IMR-90 (cell line): ENCODE measurements around the gene EXOC6B. TPM values are rescaled to one million over a fixed set of nuclear protein-coding genes. Genes with fewer than 3 reads are reported as not detected.

Experiments
- ATAC-seq: fragments of 200-7000 bp; cut with Tn5 transposase; 2 replicates; pipeline ENCODE4 v1.9.1; 2020; ENCODE audit warnings: low read depth, mild to moderate bottlenecking, moderate library complexity
- BruUV-seq: library from RNA; stranded (reverse); fragments of 400-500 nt; replicated peaks from 2 replicates; lab custom pipeline; 2021; lab: Mats Ljungman, UMichigan
- CTCF ChIA-PET: fragments of 300-600 bp; formaldehyde crosslinking; extraction: SDS; loops from one replicate; lab custom pipeline; 2021; ENCODE audit warnings: antibody characterized with exemption; lab: Yijun Ruan, JAX
- POLR2A ChIA-PET: fragments of 300-600 bp; sonication (Branson Sonifier 250); formaldehyde crosslinking; loops from one replicate; lab custom pipeline; 2022; ENCODE audit warnings: antibody characterized with exemption; ENCODE audit not compliant: unreplicated experiment; lab: Charles Lee
- DNase-seq: peaks from one replicate; pipeline ENCODE4 v3.0.0; 2013
- H2AFZ ChIP-seq: replicated peaks from 2 replicates; pipeline ENCODE3; 2013; ENCODE audit warnings: low read length, mild to moderate bottlenecking; ENCODE audit not compliant: poor library complexity
- H2AK5ac ChIP-seq: 2 replicates; pipeline ENCODE4 v1.6.1; 2013; ENCODE audit warnings: low read depth, low read length, inconsistent platforms
- H2AK9ac ChIP-seq: replicated peaks from 2 replicates; pipeline ENCODE3; 2013; ENCODE audit warnings: mild to moderate bottlenecking, low read depth, low read length, moderate library complexity; ENCODE audit not compliant: poor library complexity
- H2BK120ac ChIP-seq: 2 replicates; pipeline ENCODE4 v1.6.1; 2013; ENCODE audit warnings: low read depth, low read length, inconsistent platforms
- H2BK15ac ChIP-seq: 3 replicates; pipeline ENCODE4 v1.6.1; 2013; ENCODE audit warnings: low read depth, low read length, inconsistent platforms
- H2BK20ac ChIP-seq: 2 replicates; pipeline ENCODE4 v1.6.1; 2013; ENCODE audit warnings: low read depth, mild to moderate bottlenecking, inconsistent platforms, low read length, moderate library complexity
- H2BK5ac ChIP-seq: 2 replicates; pipeline ENCODE4 v1.6.1; 2013; ENCODE audit warnings: mild to moderate bottlenecking, low read depth, low read length, inconsistent platforms; ENCODE audit not compliant: poor library complexity, severe bottlenecking
- H3K14ac ChIP-seq: replicated peaks from 2 replicates; pipeline ENCODE4 v1.6.1; 2013; ENCODE audit warnings: low read depth, low read length, inconsistent platforms
- H3K18ac ChIP-seq: 2 replicates; pipeline ENCODE4 v1.6.1; 2013; ENCODE audit warnings: low read depth, low read length, control low read depth
- H3K23ac ChIP-seq: 2 replicates; pipeline ENCODE4 v1.6.1; 2013; ENCODE audit warnings: low read depth, low read length, inconsistent platforms
- H3K27ac ChIP-seq: 2 replicates; pipeline ENCODE4 v1.5.1; 2013; ENCODE audit warnings: mild to moderate bottlenecking, control low read depth, low read length; ENCODE audit not compliant: insufficient read depth
- H3K27me3 ChIP-seq: 2 replicates; pipeline ENCODE4 v1.6.1; 2013; ENCODE audit warnings: low read length; ENCODE audit not compliant: control insufficient read depth, insufficient read depth
- H3K36me3 ChIP-seq: 2 replicates; pipeline ENCODE4 v1.6.1; 2013; ENCODE audit warnings: low read length, mixed read lengths; ENCODE audit not compliant: control insufficient read depth, insufficient read depth
- H3K4ac ChIP-seq: 2 replicates; pipeline ENCODE4 v1.6.1; 2013; ENCODE audit warnings: low read depth, low read length, inconsistent platforms
- H3K4me1 ChIP-seq: 2 replicates; pipeline ENCODE4 v1.6.1; 2013; ENCODE audit warnings: low read length, mixed read lengths; ENCODE audit not compliant: control insufficient read depth, insufficient read depth
- H3K4me2 ChIP-seq: 2 replicates; pipeline ENCODE4 v1.6.1; 2013; ENCODE audit warnings: low read depth, mild to moderate bottlenecking, control low read depth, low read length, moderate library complexity
- H3K4me3 ChIP-seq: 2 replicates; pipeline ENCODE4 v1.5.1; 2013; ENCODE audit warnings: low read depth, mild to moderate bottlenecking, control low read depth, low read length, moderate library complexity; ENCODE audit not compliant: insufficient read depth
- H3K56ac ChIP-seq: 2 replicates; pipeline ENCODE4 v1.6.1; 2013; ENCODE audit warnings: low read length, inconsistent platforms; ENCODE audit not compliant: insufficient read depth; ENCODE audit errors: extremely low read depth
- H3K79me1 ChIP-seq, 2 experiments: 2 replicates each; pipeline ENCODE4 v1.6.1; 2013; ENCODE audit warnings: low read length in 2 of 2, inconsistent platforms in 1 of 2, low read depth in 1 of 2
- H3K9ac ChIP-seq: 2 replicates; pipeline ENCODE4 v1.6.1; 2013; ENCODE audit warnings: low read depth, low read length, control low read depth
- H3K9me1 ChIP-seq: 2 replicates; pipeline ENCODE4 v1.6.1; 2013; ENCODE audit warnings: low read length, inconsistent platforms; ENCODE audit not compliant: insufficient read depth
- H3K9me3 ChIP-seq: 2 replicates; pipeline ENCODE4 v1.6.1; 2013; ENCODE audit warnings: low read length; ENCODE audit not compliant: control insufficient read depth, insufficient read depth
- H4K20me1 ChIP-seq: 2 replicates; pipeline ENCODE4 v1.6.1; 2013; ENCODE audit warnings: low read length, inconsistent platforms; ENCODE audit not compliant: insufficient read depth
- H4K5ac ChIP-seq: 2 replicates; pipeline ENCODE4 v1.6.1; 2013; ENCODE audit warnings: mild to moderate bottlenecking, low read depth, low read length, control low read depth
- H4K8ac ChIP-seq, 2 experiments: 2 replicates each; pipeline ENCODE4 v1.6.1; 2013; ENCODE audit warnings: low read depth in 2 of 2, low read length in 2 of 2, control low read depth in 1 of 2, inconsistent platforms in 1 of 2
- H4K91ac ChIP-seq: 2 replicates; pipeline ENCODE4 v1.6.1; 2013; ENCODE audit warnings: low read depth, low read length, inconsistent platforms; ENCODE audit not compliant: insufficient read depth
- CHD1 ChIP-seq: IDR thresholded peaks from 2 replicates; pipeline ENCODE4 v1.6.1; 2012; ENCODE audit warnings: low read depth, low read length, improper control_type of control experiment
- CTCF ChIP-seq: conservative IDR thresholded peaks from 2 replicates; pipeline ENCODE4 v1.5.1; 2012; ENCODE audit warnings: mild to moderate bottlenecking, low read depth, low read length, improper control_type of control experiment
- ELK1 ChIP-seq: fragments of 150-350 bp; IDR thresholded peaks from 2 replicates; pipeline ENCODE4 v1.6.1; 2016; ENCODE audit warnings: low read depth, mild to moderate bottlenecking, low read length, moderate library complexity, borderline replicate concordance
- MAFK ChIP-seq: IDR thresholded peaks from 2 replicates; pipeline ENCODE4 v1.6.1; 2012; ENCODE audit warnings: low read depth, low read length, improper control_type of control experiment
- MAZ ChIP-seq: IDR thresholded peaks from 2 replicates; pipeline ENCODE4 v1.6.1; 2012; ENCODE audit warnings: low read depth, mild to moderate bottlenecking, low read length, improper control_type of control experiment, moderate library complexity, borderline replicate concordance
- MXI1 ChIP-seq: IDR thresholded peaks from 2 replicates; pipeline ENCODE4 v1.6.1; 2012; ENCODE audit warnings: low read depth, mild to moderate bottlenecking, low read length, moderate library complexity, borderline replicate concordance
- NFE2L2 ChIP-seq: fragments of 150-350 bp; IDR thresholded peaks from 2 replicates; pipeline ENCODE4 v1.6.1; 2016; ENCODE audit warnings: low read depth, mild to moderate bottlenecking, low read length
- POLR2A ChIP-seq: IDR thresholded peaks from 2 replicates; pipeline ENCODE4 v1.6.1; 2012; ENCODE audit warnings: mild to moderate bottlenecking, low read depth, low read length
- RAD21 ChIP-seq: IDR thresholded peaks from 2 replicates; pipeline ENCODE4 v1.6.1; 2012; ENCODE audit warnings: low read length, improper control_type of control experiment
- RCOR1 ChIP-seq: IDR thresholded peaks from 2 replicates; pipeline ENCODE4 v1.6.1; 2012; ENCODE audit warnings: mild to moderate bottlenecking, low read length, improper control_type of control experiment; ENCODE audit not compliant: insufficient replicate concordance
- RFX5 ChIP-seq: IDR thresholded peaks from 2 replicates; pipeline ENCODE4 v1.8.0; 2012; ENCODE audit warnings: low read depth, mild to moderate bottlenecking, low read length, moderate library complexity
- SMC3 ChIP-seq: fragments of 150-350 bp; IDR thresholded peaks from 2 replicates; pipeline ENCODE4 v1.6.1; 2016; ENCODE audit warnings: low read depth, mild to moderate bottlenecking, antibody characterized with exemption, low read length, moderate library complexity
- WGBS, 2 experiments: methylation state at CpG; one replicate each; pipeline versions ENCODE4 v1.1.5 to v1.1.7; 2013; ENCODE audit warnings: missing lambda C conversion rate in 2 of 2; ENCODE audit not compliant: insufficient read length in 1 of 2; ENCODE audit errors: extremely low coverage in 2 of 2; 5-methylcytosine and 5-hydroxymethylcytosine counted together
- dilution Hi-C: fragments of 300-500 bp; cut with HindIII; formaldehyde crosslinking; loops from one replicate; pipeline ENCODE4 v1.14.3; 2018; ENCODE audit warnings: low sequenced_read_pairs; ENCODE audit not compliant: unreplicated experiment
- in situ Hi-C: fragments of 300-500 bp; cut with MboI; formaldehyde crosslinking; loops from 3 replicates; pipeline ENCODE4 v1.14.3; 2019; ENCODE audit warnings: low sequenced_read_pairs, inconsistent platforms, mixed read lengths
- intact Hi-C: fragments of 100-400 bp; cut with micrococcal nuclease; formaldehyde crosslinking; loops from 2 replicates; pipeline ENCODE4 v1.10.0; 2022
- polyA plus RNA-seq, 3 experiments: library from polyadenylated mRNA; depleted of rRNA; stranded (reverse); fragments of >200 nt; gene quantifications; 2 replicates each; pipeline ENCODE4 v1.2.3, GENCODE V29; 2012; ENCODE audit warnings: low replicate concordance in 1 of 3
- total RNA-seq: library from RNA; depleted of rRNA; stranded (reverse); fragments of >200 nt; gene quantifications from 2 replicates; pipeline ENCODE4 v1.2.3, GENCODE V29; 2012

The EXOC6B gene
- total and polyA plus RNA-seq, 2 of the 4 experiments (the other 2 are of a cell fraction), result 10.2 to 29.4 TPM

- DNase-seq (no peak), ATAC-seq (peak; percentile 33; the same call in 1 of the 2 replicates)
- no TSS peak for BruUV-seq
- Histone ChIP-seq H3K9ac (no peak overlapping the region), H3K18ac (peak overlapping the region; percentile 50; the same call in 1 of the 2 replicates), H3K4me2 (no peak overlapping the region), H2BK20ac (no peak overlapping the region), H2AK5ac (no peak overlapping the region), H3K27me3 (no peaks in the 10 kb centered on the region), H3K79me1 (no peaks in the 10 kb centered on the region), H3K4me3 (no peak overlapping the region), H2AFZ (no peak overlapping the region), H3K9me1 (no peaks in the 10 kb centered on the region), H3K36me3 (no peaks in the 10 kb centered on the region), H2BK5ac (no peak overlapping the region), H3K14ac (no peak overlapping the region), H3K4ac (no peak overlapping the region), H2BK15ac (no peak overlapping the region), H3K23ac (no peak overlapping the region), H3K27ac (peak overlapping the region; percentile 2; the same call in 1 of the 2 replicates), H4K91ac (peak overlapping the region; percentile 6; the same call in 1 of the 2 replicates), H3K9me3 (no peaks in the 10 kb centered on the region), H2BK120ac (no peak overlapping the region), H4K5ac (no peak overlapping the region), H2AK9ac (no peak overlapping the region), H4K8ac (no peak overlapping the region), H3K56ac (no peak overlapping the region), H3K4me1 (peaks cover 13% of the 10 kb centered on the region), H4K20me1 (no peaks in the 10 kb centered on the region)
- TF ChIP-seq RAD21, result no peak
- TF ChIP-seq MAZ, result no peak
- TF ChIP-seq RFX5, result no peak
- TF ChIP-seq MXI1, result no peak
- no peak for TF ChIP-seq CTCF
- TF ChIP-seq MAFK, result no peak
- TF ChIP-seq RCOR1, result no peak
- TF ChIP-seq POLR2A, result no peak
- no peak for TF ChIP-seq SMC3
- TF ChIP-seq ELK1, result no peak
- TF ChIP-seq NFE2L2, result no peak
- TF ChIP-seq CHD1, result no peak
- WGBS, 2 experiments, result no CpG with 5 or more reads among the region's 3 CpGs
- dilution Hi-C loops (no loop called here), in situ Hi-C loops (no loop called here), intact Hi-C loops (loop anchor here (5.0 kb wide), 1 partner anchor 72 kb away; no protein-coding TSS in a partner anchor)
- ChIA-PET POLR2A (no interaction called here), CTCF (interaction anchor here (1.3 kb wide), 1 partner anchor 110 kb away, joined by 3 read pairs; no protein-coding TSS in a partner anchor)
Observed at GRCh38 chr2:72204786-72205503, 620.9 kb downstream of the EXOC6B start.
